ENCODE results near the gene TMEM74B. TPM values are rescaled to one million over a fixed set of nuclear protein-coding genes. Genes with fewer than 3 reads are reported as not detected.

TMEM74B gene
- total and polyA plus RNA-seq, 9 of the 15 experiments (the other 6 are each of a cell fraction or from before 2014, with no cell fraction given), result 0.24 to 19.0 (median 7.5) TPM

DNA sequence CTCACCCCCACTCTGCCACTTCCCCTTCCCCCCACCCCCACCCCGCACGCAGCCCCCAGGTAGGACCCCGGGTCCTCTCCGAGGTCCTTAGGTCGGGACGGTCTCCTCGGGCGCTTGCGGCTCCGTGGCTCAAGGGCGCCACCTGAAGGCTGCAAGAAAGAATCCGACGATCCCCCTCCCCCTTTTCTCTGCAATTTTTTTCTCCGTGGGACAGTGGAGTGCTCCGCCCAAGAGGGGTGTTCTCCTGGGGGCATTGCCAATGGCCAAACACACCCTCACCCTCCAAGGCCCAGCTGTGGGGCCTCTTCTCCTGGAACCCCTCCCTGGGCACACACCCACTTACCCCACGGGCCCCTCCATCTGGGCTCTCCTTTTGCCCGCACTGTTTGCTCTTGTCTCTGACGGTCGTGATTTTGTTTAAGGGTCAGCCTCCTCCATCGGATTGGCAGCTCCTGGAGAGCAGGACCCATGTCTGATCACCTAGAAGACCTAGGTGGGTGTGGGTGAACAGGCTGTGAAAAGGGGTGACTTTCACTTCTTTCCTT is 1.1 kb upstream of the TMEM74B start (continued):
- TF ChIP-seq ZNF384 (IDR thresholded peaks at IDR 0.05; ENCODE audit: low read depth, low read length), result peak; percentile 86
- 0 out of 2 replicates have a peak, but pooled peaks have one; percentile 17 for TF ChIP-seq CREM (IDR thresholded peaks at IDR 0.05; ENCODE audit: low read depth)
- TF ChIP-seq, protein P1, sequence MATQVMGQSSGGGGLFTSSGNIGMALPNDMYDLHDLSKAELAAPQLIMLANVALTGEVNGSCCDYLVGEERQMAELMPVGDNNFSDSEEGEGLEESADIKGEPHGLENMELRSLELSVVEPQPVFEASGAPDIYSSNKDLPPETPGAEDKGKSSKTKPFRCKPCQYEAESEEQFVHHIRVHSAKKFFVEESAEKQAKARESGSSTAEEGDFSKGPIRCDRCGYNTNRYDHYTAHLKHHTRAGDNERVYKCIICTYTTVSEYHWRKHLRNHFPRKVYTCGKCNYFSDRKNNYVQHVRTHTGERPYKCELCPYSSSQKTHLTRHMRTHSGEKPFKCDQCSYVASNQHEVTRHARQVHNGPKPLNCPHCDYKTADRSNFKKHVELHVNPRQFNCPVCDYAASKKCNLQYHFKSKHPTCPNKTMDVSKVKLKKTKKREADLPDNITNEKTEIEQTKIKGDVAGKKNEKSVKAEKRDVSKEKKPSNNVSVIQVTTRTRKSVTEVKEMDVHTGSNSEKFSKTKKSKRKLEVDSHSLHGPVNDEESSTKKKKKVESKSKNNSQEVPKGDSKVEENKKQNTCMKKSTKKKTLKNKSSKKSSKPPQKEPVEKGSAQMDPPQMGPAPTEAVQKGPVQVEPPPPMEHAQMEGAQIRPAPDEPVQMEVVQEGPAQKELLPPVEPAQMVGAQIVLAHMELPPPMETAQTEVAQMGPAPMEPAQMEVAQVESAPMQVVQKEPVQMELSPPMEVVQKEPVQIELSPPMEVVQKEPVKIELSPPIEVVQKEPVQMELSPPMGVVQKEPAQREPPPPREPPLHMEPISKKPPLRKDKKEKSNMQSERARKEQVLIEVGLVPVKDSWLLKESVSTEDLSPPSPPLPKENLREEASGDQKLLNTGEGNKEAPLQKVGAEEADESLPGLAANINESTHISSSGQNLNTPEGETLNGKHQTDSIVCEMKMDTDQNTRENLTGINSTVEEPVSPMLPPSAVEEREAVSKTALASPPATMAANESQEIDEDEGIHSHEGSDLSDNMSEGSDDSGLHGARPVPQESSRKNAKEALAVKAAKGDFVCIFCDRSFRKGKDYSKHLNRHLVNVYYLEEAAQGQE (IDR thresholded peaks at IDR 0.05; ENCODE audit: borderline replicate concordance), result peak; percentile 39; the same call in 1 of the 2 replicates
- TF ChIP-seq, protein P1 (CRISPR knock-in tag; IDR thresholded peaks at IDR 0.05; ENCODE audit: low read depth), result no peak
- no peak for TF ChIP-seq BHLHE40 (IDR thresholded peaks at IDR 0.05; ENCODE audit: low read length)
- no peak for TF ChIP-seq MCM7 (IDR thresholded peaks at IDR 0.05)
- TF ChIP-seq LEF1 (IDR thresholded peaks at IDR 0.05), result no peak
- TF ChIP-seq, protein P2, sequence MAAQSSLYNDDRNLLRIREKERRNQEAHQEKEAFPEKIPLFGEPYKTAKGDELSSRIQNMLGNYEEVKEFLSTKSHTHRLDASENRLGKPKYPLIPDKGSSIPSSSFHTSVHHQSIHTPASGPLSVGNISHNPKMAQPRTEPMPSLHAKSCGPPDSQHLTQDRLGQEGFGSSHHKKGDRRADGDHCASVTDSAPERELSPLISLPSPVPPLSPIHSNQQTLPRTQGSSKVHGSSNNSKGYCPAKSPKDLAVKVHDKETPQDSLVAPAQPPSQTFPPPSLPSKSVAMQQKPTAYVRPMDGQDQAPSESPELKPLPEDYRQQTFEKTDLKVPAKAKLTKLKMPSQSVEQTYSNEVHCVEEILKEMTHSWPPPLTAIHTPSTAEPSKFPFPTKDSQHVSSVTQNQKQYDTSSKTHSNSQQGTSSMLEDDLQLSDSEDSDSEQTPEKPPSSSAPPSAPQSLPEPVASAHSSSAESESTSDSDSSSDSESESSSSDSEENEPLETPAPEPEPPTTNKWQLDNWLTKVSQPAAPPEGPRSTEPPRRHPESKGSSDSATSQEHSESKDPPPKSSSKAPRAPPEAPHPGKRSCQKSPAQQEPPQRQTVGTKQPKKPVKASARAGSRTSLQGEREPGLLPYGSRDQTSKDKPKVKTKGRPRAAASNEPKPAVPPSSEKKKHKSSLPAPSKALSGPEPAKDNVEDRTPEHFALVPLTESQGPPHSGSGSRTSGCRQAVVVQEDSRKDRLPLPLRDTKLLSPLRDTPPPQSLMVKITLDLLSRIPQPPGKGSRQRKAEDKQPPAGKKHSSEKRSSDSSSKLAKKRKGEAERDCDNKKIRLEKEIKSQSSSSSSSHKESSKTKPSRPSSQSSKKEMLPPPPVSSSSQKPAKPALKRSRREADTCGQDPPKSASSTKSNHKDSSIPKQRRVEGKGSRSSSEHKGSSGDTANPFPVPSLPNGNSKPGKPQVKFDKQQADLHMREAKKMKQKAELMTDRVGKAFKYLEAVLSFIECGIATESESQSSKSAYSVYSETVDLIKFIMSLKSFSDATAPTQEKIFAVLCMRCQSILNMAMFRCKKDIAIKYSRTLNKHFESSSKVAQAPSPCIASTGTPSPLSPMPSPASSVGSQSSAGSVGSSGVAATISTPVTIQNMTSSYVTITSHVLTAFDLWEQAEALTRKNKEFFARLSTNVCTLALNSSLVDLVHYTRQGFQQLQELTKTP (IDR thresholded peaks at IDR 0.05; ENCODE audit: low read depth in 1 of 2, partially characterized antibody in 2 of 2), result peak in 1 of 2 experiments; percentile 62
- no peak for TF ChIP-seq ZNF282 (CRISPR knock-in tag; IDR thresholded peaks at IDR 0.05)
- no peak for TF ChIP-seq PHB2 (IDR thresholded peaks at IDR 0.05; ENCODE audit: low read depth)
- TF ChIP-seq ZKSCAN3 (CRISPR knock-in tag; IDR thresholded peaks at IDR 0.05), result no peak
- TF ChIP-seq, protein P3, sequence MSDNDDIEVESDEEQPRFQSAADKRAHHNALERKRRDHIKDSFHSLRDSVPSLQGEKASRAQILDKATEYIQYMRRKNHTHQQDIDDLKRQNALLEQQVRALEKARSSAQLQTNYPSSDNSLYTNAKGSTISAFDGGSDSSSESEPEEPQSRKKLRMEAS (CRISPR knock-in tag; IDR thresholded peaks at IDR 0.05), result no peak

Data from K562 (cell line).